Fibroblast of skin of abdomen (primary cell): ENCODE measurements around the gene UNC45B.
"Not testable (repeated sequence)": the region's sequence is repeated elsewhere in the genome, so short reads cannot be mapped to it uniquely, and the experiment has no call there.

ENCODE experiments used
- DNase-seq: peaks from one replicate; pipeline ENCODE4 v3.0.0-alpha.2; 2013

UNC45B gene

GRCh38 chr17:35214631-35215273 lies 67.1 kb downstream of the UNC45B start:
- no peak for DNase-seq

GRCh38 chr17:35217107-35217506 lies 69.5 kb downstream of the UNC45B start:
- DNase-seq = no peak

GRCh38 chr17:35218915-35219314 lies 71.3 kb downstream of the UNC45B start:
- DNase-seq = no peak

DNA sequence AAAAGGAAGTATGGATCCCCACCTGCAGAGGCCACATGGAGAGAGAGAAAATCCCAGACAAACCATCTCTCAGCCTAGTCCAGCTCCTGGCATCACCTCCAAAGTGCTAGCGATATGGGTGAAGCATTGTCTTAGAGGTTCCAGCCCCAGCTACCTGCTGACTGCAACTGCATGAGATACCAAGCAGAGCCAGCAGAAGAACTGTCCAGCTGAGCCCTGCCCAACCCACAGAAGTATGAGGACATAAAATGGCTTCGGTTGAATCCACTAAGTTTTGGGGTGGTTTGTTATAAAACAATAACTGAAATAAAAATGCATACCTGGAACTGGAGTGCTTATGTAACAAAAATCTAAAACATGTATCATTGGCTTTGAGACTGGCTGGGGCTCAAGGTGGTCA lies 74.8 kb downstream of the UNC45B start:
- DNase-seq = no peak

DNA sequence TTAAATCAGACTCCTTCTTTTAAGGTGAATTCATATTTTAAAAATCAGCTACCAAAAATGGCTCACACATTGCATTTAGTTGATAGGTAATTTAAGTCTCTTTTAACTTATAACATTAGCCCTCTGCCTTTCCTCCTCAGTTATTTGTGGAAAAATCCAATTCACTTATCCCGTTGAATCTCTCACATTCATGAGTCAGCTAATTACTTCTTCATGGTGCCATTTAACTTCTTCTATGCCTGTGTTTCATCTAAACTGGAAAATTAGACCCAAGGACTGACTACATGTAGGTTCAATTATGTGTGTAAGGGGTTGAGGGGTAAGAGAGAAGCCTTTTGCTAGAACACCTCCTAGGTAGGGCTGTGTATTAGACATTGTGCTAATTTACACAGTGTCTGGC lies 76.8 kb downstream of the UNC45B start:
- DNase-seq = no peak

DNA sequence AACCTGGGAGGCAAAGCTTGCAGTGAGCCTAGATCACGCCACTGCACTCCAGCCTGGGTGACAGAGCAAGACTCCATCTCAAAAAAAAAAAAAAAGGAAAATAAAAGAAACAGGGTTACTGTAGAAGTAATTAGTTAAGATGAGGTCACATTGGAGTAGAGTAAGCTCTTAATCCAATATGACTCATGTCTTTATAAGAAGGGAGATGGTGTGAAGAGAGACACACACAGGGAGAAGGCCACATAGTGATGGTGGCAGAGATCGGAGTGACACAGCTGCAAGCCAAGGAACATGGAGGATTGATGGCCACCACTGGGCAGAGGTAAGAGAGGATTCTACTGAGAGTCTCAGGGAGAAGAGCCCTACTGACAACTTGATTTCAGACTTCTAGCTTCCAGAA lies 79.9 kb downstream of the UNC45B start:
- no peak for DNase-seq

DNA sequence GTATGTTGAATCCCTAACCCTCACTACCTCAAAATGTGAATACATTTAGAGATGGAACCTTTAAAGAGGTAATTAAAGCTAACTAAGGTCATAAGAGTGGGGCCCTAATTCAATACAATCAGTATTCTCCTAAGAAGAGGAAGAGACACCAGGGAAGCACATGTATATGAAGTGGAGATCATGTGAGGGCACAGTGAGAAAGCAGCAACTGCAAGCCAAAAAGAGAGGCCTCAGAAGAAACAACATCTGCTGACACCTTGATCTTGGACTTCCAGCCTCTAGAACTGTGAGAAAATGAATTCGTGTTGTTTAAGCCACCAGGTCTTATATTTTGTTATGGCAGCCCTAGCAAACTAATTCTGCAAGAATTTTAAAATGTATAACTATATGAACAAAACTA lies 82.0 kb downstream of the UNC45B start:
- no peak for DNase-seq

DNA sequence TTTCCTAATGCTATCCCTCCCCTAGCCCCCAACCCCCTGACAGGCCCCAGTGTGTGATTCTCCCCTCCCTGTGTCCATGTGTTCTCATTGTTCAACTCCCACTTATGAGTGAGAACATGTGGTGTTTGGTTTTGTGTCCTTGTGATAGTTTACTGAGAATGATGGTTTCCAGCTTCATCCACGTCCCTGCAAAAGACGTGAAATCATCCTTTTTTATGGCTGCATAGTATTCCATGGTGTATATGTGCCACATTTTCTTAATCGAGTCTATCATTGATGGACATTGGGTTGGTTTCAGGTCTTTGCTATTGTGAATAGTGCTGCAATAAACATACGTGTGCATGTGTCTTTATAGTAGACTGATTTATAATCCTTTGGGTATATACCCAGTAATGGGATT lies 86.7 kb downstream of the UNC45B start:
- DNase-seq = not testable (repeated sequence)

DNA sequence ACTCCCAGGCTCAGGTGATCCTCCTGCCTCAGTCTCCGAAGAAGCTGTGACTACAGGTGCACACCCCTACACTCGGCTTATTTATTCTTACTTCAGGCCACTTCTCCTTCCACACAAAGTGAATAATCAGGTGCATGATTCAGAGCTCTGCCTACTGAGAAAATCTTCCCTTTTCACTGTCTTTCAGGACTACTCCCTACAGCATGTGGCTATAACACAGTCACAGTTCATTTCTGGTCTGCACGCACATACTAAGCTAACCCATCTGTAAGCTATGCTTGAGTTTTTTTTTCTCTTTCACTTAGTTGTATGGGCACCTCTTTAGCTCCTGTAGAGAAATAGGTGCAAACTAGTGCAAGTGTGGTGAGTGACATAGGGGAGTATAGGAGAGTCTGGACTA lies 87.7 kb downstream of the UNC45B start:
- DNase-seq = no peak

DNA sequence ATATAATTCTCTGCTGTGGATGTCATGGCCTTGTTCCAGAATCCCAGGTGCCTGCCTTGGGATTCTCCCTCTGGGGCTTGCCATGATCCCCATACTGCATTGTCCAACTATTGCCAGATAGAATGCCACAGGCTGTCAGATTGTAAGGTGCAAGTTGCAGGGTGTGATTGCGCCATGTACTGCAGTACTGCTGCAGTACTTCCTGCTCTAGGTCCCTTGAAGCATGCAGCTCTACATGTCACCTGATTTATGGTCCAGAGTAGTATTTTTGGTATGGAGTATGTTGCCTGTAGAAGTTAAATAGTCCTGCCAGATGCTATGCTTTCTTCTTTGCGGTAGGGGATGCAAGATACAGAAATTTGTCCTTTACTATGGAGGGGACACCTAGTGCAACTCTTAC lies 88.3 kb downstream of the UNC45B start:
- DNase-seq = no peak

DNA sequence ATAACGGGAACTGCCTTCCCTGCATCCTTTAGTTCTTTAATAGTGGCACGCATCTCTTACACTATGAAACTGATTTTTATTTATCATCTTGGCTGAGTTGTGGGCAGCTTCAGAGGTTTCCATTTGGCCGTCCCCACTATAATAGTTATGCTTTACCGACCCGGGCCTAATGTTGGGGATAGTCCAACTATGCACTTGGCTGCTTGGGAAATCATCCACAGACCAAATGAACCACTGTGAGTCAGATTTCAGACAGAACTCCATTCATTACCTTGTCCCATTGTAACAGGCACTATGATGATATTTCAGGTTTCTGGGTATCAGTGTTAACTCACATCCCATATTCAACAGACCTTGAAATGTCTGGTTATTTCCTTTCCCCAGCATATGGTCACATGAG lies 89.2 kb downstream of the UNC45B start:
- no peak for DNase-seq

- DNase-seq = peak; percentile 46
Measured at GRCh38 chr17:35238821-35239220, 91.2 kb downstream of the UNC45B start.
